ENCODE results near the gene ADAMTS2.
A peak's percentile ranks its signal among the peaks of the same experiment; 100 is the strongest.
"Not testable (repeated sequence)": the region's sequence is repeated elsewhere in the genome, so short reads cannot be mapped to it uniquely, and the experiment has no call there.

ADAMTS2 gene

DNA sequence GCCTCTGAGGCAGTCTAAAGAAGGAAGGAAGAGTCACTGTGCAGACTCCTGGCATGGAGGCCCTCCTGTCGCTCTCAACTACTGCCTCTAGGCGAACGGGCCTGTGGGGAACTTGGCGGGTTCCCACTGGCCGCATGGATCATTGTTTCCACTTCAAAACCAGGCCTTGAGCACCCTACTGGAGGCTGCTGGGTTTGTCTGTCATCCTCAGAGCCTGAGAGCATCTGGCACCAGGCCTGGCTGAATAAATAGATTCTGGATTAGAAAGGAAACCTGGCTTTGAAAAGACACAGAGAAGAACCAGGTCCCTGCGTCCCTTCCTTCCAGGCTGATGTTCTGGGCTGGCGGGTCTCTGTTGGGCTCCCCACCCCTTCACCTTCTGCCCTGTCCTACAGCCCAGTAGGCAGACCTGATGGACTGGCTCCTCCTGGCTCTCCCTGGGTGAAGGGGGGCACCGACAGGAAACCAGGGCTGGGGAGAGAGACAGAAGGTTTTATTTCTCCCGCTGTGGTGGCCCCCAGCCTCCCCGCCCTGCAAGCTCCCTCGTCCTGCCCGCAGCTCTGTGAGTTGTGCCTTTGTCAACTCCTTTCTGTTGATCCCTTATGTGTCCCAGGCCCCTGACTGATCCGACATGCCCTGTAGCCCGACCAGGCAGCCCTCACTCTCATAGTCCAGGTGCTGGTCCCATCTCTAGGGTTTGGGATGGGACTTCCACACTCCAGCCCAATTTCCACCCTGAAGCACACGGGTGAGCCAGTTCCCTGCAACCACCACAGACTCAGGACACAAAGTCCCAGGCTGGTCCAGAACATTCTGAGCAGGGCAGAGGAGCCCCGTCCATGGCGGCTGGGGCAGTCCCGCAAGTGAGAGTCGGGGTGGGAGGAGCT, 50.1 kb downstream of the ADAMTS2 start:
- ATAC-seq = no peak

DNA sequence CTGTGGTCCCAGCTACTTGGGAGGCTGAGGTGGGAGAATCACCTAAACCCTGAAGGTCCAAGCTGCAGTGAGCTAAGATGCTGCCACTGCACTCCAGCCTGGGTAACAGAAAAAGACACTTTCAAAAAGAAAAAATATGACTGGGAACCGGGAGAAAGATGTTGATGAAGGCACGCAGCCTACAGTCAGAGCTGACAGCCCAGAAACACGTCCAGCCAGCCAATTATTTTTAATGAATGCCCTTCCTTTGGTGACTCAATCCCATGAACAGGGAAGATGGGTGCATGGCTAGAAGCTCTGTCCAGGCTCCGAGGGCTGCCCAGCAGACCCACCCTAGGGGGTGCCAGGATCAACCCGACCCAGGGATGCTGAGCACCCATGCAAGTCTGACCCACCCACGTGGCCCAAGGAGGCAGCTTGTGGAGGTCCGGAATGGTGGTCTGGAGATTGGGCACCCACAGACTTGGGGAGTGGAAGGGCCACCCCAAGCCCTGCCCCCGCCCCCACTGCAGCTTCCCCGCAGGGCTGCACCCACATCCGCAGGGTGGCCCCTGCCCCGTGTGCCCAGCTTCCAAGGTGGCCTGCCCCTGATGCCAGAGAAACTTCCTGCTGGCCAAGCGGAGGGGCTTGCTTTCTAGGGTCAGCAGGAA, 51.0 kb downstream of the ADAMTS2 start:
- ATAC-seq = no peak

DNA sequence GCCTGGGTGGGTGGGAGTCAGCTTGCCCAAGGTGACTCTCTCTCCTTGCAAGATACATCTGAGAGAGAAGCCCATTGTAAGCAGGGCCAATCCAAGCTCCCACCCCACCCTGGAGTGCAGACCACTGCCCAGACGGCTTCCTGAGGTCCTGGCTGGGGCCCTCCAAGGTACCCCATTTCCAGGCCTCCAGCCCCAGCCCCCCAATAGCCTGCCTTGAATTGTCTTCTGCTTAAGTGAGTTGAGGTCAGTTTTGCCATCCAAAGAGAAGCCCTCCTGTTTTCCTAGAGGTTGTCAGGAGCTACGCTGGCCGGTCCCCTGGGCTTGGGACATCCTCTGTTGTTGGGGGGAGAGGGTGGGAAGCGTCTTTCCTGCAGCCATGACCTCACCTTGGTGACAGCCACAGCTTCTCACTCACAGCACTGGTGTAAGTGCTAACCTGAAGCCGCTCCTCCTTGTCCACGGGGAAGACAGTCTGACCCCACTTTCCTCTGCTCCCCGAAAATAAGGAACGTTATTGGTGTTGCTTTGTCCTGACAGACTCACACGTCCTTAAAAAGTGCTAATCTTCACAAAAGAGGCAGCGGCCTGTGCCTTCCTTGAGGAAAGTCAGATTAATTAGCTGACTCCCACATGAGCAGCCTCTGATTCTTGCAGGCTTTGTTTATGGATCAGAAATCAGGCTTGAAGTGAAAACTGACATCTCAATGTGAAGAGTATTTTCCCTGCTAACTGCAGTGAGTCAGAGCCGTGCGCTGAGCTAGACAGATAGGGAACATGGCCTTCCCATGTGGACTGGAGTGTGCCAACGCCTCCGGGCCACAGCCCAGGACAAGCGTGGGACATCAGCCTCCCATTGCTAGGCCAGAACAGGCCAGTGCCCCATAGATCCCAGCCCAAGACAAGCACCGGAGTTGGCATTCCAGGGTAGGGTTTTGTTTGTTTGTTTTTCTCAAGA, 52.3 kb downstream of the ADAMTS2 start:
- no peak for ATAC-seq

DNA sequence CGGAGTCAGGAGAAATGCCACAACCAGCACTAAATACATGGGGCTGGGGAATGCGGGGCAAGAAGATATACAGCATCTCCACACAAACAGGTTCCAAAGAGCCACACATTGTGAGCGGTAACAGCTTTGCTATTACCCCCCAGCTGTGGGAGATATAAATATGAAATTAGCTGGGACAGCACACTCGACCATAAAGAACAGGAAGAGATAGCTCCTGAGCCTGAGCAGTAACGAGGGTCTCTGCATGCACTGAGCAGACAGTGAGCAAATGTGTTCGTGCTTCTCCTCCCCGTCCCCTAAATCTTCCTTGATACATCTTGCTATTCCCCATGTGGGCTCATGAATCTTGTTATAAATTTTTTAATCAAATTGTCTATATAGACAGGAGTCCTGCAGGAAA, 53.1 kb downstream of the ADAMTS2 start:
- no peak for ATAC-seq

DNA sequence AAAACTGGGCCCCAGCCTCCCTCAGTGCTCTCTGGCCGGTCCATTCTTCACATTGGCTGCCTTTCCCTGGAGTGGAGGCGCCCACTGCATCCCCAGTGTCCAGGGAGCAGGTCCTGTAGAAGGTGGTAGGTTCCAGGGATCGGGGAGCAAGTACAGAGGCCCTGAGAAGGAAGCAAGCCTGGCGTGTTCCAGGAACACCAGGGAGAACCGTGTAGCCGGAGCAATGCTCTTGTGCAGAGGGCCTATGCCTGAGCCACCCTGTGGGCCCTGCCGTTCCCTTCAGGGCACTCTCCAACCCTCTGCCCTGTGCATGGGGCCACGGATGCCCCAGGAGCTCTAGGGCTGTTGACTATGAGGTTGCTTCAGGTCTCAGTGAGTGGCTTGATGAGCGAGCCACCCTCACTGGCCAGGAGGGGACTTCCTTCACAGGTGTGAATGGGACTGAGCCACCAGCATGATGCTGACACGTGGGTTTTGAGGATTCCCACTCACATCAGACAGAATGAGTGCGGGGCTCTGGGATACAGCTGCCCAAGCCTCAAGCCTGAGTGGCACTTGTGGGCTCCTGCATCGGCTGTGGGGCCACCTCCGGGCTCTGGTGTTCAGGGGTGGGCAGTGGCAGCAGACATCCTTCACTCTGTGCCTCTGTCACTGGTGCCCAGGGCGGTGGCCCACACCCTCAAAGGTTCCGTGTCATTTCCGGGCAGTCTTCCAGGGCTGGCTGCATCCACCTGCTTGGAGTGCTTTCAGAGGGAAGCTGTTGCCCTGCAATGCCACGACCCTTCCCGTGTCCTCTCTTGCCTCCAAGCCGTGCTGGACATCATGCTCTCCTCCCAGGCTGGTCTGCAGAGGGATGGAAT, 54.4 kb downstream of the ADAMTS2 start:
- no peak for ATAC-seq

DNA sequence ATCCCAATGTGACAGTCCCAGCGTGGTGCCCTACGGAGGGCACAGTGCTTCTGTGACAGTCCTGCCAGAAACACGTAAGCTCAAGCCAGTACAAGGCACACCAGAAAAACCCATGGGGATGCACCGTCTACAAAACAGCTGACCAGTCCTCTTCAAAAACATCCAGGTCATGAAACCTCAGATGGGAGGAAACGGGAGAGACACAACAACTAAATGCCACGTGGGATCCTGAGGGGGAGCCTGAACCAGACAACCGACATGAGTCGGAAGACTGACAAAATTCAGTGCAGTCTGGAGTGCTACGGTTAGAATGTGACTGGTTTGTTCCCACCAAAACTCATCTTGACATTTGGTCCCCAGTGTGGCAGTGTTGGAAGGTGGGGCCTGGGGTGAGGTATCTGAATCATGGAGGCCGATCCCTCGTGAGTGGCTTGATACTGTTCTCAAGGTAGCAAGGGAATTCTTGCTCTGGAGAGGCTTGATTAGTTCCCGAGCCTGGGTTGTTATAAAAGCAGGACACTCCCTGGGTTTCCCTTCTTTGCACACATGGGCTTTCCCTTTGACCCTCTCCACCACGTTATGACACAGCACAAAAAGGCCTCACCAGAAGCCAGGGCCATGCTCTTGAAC, 55.4 kb downstream of the ADAMTS2 start:
- ATAC-seq = no peak

DNA sequence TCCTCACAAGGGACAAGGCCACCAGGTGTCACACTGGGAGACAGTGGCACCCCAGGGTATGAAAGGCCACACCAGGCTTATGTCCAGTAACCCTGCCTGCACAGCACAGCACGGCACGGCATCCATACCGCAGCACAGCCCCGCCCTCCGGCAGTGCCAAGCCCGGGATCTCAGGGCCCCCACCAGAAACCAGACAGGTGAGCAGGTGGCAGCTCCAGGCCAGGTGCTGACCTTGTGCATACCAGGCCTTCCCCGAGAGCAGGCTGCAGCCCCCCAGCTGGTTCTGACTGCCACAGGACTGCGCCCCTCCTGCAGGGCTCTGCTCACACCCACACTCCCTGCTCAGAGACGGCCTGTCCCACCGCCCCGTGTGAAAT, 56.5 kb downstream of the ADAMTS2 start:
- ATAC-seq = no peak

DNA sequence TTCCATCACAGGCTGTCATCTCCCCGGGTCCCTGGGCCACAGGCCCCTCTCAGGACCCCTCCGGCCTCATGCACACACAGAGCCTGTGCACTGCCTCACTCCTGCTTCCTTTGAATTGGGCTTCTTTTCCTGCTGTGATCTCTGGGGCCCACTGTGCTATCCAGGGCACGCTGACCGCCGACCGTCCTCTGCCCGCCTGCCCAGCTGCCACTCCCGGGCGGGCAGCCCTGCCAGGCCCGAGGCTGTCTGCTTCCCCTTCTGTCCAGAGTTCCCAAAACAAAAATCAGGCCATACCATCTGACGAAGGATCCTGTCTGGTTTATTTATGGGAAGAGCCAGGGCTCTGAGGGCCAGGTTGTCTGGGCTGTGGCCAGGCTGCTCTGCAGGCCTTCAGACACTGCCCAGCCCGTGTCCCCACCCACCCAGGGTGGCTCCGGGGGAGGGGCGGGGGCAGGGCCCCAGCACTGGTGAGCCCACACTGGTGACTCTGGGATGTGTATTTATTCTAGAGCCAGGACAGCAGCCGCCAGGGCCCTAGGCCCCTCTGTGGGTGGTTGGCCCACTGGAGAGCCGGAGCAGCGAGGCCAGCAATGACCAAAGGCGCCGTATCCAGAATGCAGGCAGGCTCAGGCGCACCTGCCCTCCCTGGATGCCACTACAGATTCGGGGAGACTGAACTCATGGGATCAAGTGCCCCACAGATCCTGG, 57.0 kb downstream of the ADAMTS2 start:
- no peak for ATAC-seq

DNA sequence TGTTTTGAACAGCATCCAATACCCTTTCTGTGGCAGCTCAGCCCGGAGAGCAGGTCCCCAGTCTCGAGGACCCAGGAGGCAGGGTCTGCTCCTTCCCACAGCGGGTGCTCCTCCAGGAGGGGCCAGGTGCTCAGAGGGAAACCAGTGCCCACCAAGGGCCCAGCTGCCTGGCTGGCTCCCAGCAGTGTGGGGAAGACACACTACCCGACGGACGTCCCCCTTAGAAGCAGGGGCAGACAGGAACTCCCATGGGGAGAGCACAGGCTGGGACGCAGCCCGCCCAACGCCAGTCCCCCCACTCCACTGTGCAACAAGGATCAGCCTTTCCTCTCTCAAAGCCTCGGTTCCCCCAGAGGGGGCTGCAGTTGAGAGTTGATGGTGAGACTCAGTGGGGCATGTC, 57.6 kb downstream of the ADAMTS2 start:
- no peak for ATAC-seq

DNA sequence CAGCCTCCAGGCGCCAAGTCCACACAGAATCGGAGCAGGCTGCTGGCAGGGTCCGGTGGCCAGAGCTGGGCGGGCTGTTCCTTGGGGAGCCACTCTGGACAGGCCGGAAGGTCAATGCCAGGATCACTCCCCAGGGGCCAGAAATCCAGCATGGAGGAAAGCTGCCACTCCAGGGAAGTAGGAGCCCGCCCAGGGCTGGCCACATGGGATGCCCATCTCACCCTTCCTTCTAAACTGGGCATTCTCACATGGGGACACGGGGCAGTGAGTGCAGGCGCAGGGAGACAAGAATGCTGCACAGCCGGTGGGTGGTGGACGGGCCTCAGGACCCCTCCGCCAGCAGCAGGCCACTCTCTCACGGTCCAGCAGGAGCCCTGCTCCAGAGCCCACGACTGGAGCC, 58.2 kb downstream of the ADAMTS2 start:
- ATAC-seq = no peak

DNA sequence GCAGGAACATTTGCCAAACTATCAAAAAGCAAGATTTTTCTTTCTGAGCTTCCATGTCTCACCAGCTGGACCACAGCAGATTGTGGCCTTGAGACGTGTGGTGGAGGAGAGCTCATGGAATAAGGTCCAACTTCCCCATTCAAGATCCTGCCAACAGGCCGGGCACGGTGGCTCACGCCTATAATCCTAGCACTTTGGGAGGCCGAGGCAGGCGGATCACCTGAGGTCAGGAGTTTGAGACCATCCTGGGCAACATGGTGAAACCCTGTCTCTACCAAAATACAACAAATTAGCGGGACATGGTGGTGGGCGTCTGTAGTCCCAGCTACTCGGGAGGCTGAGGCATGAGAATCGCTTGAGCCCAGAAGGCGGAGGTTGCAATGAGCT, 59.5 kb downstream of the ADAMTS2 start:
- ATAC-seq = not testable (repeated sequence)

DNA sequence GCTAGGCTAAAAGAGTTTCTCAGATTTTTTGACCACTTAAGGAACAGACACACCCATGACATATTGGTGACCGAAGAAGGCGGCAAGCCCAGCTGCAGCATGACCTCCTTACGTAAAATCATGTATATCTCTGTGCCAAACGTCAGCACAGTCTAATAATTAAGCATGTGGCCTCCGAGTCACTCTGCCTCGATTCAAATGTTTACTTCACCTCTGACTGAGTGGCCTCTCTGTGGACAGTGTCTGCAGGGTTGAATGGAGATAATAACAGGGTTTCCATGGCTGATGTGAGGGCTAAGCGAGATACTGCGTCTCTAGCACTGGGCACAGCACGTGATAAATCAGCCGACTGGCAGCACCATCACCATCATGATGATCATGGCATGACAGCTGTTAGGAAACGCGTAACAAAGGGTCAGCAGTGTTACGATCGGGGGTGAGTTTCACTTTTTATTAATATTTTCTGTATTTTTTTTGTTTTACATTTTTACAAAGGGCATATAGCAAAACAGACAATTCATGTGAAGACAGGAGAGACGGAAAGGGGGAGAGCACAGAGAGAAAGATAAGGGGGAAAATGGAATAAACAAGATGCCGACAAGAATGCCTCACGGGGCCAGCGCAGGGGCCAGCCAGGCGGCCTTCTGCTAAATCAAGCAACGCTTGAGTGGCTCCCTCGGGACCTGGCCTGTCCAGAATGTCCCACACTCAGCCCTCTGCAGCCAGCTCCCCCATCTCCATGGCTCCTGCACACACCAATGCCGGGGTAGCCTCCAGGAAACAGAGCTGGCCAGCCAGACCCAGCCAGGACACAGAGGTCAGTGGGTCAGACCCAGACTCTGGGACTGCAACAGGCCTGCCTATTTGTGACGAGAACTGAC, 60.3 kb downstream of the ADAMTS2 start:
- ATAC-seq = no peak

DNA sequence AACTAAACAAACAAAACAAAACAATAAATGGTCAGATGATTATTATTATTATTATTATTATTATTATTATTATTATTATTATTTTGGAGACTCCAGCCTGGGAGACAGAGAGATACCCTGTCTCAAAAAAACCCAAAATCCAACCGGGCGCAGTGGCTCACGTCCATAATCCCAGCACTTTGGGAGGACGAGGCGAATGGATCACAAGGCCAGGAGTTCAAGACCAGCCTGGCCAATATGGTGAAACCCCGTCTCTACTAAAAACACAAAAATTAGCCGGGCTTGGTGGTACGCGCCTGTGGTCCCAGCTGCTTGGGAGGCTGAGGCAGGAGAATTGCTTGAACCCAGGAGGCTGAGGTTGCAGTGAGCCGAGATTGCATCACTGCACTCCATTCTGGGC, 61.4 kb downstream of the ADAMTS2 start:
- ATAC-seq = not testable (repeated sequence)

DNA sequence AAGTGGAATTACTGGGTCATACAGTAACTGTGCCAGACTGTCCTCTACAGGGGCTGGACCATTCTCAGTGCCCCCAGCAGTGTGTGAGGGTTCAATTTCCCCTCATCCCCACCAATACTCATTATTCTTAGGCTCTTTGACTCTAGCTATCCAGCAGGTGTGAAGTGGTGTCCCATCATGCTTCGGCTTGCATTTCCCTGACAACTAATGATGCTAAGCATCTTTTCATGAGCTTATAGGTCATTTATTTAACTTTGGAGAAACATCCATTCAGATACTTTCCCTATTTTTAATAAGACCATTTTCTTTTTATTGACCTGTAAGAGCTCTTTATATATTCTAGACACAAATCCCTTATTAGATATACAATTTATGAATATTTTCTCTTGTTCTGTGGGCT, 63.6 kb downstream of the ADAMTS2 start:
- ATAC-seq = no peak

DNA sequence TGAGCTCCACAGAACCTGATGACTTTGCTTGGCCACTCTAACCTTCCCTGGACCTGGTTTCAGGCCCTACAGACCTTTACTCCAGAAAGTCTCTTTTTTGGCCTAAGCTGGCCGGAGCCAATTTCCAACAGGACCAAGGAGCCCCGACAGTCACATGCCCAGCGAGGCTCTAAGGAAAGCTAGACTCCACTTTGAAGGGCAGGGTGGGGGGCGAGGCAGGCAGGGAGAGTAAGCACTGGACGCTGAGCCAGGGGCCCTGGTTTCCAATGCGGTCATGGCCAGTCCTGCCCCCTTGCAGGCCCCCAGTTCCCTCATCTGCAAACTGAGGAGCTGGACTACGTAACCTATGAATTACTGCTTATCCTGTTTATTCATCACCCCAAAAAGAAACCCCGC, 65.2 kb downstream of the ADAMTS2 start:
- ATAC-seq = no peak

DNA sequence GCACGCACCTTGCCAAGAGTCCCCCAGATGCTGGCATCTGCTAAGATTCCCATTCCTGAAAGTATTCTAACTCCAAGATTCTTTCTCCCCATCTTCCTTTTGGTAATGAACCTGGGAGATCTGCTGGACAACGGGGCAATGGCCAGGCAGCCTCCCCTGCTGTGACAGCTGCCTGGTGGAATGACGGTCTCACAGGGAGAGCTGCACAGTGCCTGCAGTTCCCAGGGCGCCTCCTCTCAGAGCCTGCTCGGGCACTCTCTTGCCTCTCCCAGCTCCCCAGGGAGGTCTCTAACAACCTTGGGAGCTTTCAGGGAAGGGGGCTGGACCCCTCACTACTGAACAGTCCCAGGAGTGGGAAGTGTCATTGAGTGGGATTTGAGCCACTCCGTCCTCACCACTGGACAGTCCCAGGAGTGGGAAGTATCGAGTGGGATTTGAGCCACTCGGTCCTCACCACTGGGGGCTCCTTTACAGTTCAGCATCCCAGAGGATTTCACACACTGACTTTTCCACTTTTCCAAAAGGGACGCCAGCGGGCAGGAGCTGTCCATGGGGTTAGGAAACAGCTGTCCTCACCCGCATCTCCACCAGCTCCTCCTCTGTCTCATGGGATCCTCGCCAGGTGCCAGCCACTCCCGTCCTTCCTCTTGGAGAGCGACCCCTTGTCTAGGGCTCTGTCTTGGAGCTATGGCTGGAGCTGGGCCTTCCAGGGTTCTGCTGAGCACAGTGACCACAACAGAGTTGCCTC, 65.7 kb downstream of the ADAMTS2 start:
- peak in 1 of 2 donors; percentile 21 for ATAC-seq

DNA sequence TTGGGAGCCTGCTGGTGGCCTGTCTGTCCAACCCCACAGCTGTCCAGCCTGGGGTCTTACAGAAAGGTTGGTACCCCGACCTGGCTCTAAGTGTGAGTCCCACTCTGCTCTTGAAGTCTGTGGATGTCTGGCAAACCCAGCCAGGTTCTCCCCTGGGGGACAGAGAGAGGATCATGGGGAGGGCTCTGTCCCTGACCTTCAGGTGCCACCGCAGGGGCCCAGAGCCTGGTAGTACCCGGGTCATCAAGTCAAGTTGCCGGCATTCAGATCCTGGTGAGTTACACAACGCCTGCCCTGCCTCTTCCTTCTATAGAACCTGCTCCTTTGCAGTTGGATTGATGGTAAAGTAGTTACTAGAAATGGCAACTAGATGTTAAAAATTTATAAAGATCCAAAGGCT, 66.7 kb downstream of the ADAMTS2 start:
- ATAC-seq = no peak

DNA sequence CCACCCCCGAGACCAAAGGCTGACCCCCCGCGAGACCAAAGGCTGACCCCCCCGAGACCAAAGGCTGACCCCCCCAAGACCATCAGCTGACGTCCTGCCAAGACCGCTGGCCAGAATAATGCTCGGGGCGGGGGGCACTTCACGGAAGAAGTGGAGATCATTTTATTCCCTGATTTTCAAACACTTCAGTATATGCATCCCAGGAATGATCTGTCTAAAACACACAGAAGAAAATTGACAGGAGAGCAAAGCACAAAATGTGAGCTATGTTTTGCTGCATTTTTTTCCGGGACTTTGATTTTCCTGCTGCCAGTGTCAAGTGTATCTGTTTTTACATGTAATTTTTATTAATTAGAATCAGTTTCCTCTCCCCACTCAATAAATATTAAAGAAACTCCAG, 67.1 kb downstream of the ADAMTS2 start:
- ATAC-seq = no peak

DNA sequence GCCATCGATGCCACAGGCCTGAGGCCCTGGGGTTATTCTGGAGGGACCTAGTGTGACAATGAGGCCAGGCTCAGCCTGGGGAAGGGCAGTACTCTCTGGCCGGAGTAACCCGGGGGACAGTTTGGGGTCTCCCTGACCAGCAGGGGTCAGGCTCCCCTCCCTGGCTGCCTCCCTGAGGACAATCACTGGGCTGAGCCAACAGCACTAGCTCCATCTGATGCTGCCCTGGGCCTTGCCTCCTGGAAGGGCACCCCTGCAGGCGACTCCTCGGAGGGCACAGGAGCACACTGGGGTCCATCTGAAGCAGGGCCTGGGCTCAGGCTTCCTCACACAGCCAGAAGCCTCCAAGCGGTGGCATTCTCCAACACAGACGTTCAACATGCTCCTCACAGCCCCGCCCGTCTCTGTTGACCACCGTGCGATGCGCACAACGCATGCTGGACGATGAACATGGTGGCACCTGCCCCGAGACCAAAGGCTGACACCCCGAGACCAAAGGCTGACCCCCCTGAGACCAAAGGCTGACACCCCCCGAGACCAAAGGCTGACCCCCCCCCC, 68.3 kb downstream of the ADAMTS2 start:
- ATAC-seq = no peak
